ENCODE results near the gene SNAI1. TPM values are rescaled to one million over a fixed set of nuclear protein-coding genes. Genes with fewer than 3 reads are reported as not detected.
"Not testable (repeated sequence)": the region's sequence is repeated elsewhere in the genome, so short reads cannot be mapped to it uniquely, and the experiment has no call there.

Gene SNAI1
- total RNA-seq, 1 donor, result 5.8 TPM

DNA sequence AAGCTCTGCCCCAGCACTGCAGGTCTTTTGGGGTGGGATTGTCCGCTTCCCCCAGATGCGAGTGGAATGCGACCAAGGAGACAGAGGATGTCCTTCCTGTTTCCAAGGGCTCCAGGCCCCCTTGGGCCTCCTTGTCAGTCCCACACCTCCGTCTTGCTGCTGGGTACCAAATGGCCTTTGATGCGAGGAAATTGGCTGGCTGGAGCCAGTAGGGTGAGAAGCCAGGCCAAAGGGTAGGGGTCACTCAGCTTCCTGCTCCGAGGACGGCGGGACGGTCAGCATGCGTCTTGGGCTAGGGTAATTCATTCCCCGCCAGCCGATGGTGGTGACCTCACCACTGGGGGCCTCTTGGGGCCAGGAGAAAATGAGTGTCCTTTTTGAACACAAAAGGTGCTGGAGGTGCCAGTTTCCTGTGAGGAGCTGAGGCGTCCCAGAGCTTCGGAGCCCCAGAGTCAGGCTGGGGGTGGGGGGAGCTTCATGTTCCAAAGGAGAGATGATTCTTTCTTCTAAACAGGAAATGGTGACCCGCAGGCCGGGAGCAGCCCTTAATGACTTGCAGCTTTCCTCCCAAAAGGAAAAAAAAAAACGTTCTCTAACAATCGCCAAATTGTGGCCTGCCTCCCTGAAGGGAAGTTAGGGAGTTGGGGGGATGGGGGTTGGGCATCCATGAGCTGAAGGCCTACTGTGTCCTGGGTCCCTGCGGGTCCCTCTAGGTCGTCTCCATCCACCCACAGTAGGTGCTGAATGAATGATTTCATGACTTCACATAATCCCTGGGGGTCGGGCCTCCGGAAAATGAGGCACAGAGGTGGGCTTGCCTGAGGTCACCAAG, 6.7 kb downstream of the SNAI1 start:
- H3K9me3 ChIP-seq (ENCODE audit: low read depth, low read length), result no peaks in the 10 kb centered on the region
- H3K27me3 ChIP-seq (ENCODE audit: insufficient read depth, low read length), result no peaks in the 10 kb centered on the region
- no peak overlapping the region for H3K4me3 ChIP-seq (ENCODE audit: low read length)
- H3K4me1 ChIP-seq (ENCODE audit: insufficient read depth, low read length), result peaks cover 21% of the 10 kb centered on the region

DNA sequence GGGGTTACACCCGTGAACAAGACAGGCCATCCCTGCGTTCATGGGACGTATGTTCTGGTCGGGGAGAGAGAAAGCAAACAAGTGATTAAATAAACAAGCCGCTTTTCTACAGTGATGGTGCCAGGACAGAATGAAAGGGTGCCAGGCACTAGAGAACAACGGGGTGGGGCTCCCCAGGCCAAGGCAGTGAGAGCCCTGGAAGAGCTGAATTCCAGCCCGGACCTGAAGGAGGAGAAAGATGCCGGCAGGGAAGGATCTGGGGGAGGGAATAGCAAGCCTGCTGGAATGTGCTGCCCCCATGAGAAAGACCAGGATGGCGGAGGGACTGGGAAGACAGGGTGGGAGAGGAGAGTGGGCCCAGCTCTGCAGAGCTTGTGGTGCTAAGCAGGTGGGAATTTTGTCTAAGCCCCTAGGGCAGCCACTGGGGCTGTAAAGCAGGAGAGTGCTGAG, 7.5 kb downstream of the SNAI1 start:
- Histone ChIP-seq H3K9me3 (ENCODE audit: low read depth, low read length) (no peaks in the 10 kb centered on the region), H3K27me3 (ENCODE audit: insufficient read depth, low read length) (no peaks in the 10 kb centered on the region), H3K4me1 (ENCODE audit: insufficient read depth, low read length) (peaks cover 21% of the 10 kb centered on the region), H3K4me3 (ENCODE audit: low read length) (no peak overlapping the region)

DNA sequence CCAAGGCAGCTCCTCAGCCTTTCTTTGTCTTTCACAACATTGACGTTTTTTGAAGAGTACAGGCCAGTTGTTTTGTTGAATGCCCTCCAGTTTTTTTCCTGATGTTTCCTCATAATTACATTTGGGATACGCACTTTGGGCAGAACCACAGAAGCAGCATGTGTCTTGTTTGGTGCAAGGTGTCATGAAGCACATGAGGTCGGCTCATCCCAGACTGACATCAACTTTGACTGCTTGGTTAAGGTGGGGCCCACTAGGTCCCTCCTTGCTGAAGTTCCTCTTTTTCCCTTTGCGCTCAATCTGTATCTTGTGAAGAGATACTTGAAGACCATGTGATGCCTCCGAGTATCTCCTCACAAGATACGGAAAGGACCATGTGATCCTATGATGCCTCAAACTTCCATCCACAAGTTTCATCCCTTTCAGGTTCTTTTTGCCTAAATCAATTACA, 10.5 kb downstream of the SNAI1 start:
- H3K27me3 ChIP-seq (ENCODE audit: insufficient read depth, low read length), result no peaks in the 10 kb centered on the region

DNA sequence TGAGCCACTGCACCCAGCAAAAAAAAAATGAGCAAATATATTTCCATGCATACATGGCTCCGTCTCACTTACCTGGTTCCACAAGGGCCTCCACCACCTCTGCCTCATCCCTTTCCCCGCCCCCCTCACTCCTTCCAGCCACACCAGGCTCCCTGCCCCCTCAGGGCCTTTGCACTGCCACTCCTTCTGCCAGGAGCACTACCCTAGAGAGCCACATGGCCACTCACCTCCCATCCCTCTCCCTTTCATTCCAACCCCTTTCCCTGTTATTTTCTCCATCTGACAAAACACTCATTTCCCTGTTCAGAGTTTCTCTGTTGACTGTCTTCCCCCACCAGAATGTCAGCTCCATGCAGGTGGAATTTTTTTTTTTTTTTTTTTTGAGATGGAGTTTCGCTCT, 12.8 kb downstream of the SNAI1 start:
- peaks cover 26% of the 10 kb centered on the region for H3K4me1 ChIP-seq (ENCODE audit: insufficient read depth, low read length)
- no peak overlapping the region for H3K4me3 ChIP-seq (ENCODE audit: low read length)
- H3K27me3 ChIP-seq (ENCODE audit: insufficient read depth, low read length), result no peaks in the 10 kb centered on the region
- H3K9me3 ChIP-seq (ENCODE audit: low read depth, low read length), result no peaks in the 10 kb centered on the region

More for the DNA sequence above, 10.5 kb downstream of the SNAI1 start:
- Histone ChIP-seq H3K4me1 (ENCODE audit: insufficient read depth, low read length) (peaks cover 21% of the 10 kb centered on the region), H3K9me3 (ENCODE audit: low read depth, low read length) (no peaks in the 10 kb centered on the region), H3K4me3 (ENCODE audit: low read length) (no peak overlapping the region)

DNA sequence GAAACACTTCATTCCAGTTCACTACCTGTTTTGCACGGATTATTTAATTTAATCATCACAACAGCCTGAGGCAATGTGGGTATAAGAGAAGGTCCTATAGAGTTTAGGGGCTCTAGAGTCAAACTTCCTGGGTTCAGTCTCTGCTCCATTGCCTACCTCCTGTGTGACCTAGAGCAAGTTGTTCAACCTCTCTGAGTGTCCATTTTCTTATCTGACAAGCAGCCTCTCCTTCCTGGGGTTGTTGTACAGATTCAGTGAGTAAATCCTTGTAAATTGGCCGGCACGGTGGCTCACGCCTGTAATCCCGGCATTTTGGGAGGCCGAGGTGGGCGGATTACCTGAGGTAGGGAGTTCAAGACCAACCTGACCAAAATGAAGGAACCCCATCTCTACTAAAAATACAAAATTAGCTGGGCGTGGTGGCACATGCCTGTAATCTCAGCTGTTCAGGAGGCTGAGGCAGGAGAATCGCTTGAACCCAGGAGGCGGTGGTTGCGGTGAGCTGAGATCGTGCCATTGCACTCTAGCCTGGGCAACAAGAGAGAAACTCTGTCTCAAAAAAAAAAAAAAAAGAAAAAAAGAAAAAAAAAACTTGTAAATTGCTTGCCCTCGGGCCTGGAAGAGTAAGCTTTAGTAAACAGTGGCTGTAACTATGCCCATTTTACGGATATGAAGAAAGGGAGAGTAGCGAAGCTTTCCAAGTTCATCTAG, 15.9 kb downstream of the SNAI1 start:
- not testable (repeated sequence) for H3K4me3 ChIP-seq (ENCODE audit: low read length); H3K9me3 ChIP-seq (ENCODE audit: low read depth, low read length); H3K27me3 ChIP-seq (ENCODE audit: insufficient read depth, low read length)
- H3K4me1 ChIP-seq (ENCODE audit: insufficient read depth, low read length), result peaks cover 46% of the 10 kb centered on the region

DNA sequence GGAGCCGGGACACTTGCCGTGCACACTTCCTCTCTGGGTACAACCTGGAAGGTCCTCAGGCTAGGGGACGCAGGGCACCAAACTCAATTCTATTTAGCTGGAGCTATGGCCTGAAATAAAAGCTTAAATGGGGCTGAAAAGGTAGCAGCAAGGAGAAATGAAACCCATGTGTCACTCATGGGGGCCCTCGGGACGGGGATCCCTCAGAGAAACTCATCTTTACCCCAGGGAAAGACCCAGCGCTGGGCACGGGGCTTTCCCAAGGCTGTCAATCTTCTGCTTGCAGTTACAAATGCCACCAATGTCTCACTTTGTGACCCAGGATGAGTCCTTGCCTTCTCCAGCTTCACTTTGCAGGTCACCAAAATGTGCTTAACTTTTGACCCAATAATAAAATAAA, 16.5 kb downstream of the SNAI1 start:
- no peaks in the 10 kb centered on the region for H3K27me3 ChIP-seq (ENCODE audit: insufficient read depth, low read length)
- H3K9me3 ChIP-seq (ENCODE audit: low read depth, low read length), result no peaks in the 10 kb centered on the region
- H3K4me1 ChIP-seq (ENCODE audit: insufficient read depth, low read length), result peaks cover 53% of the 10 kb centered on the region
- no peak overlapping the region for H3K4me3 ChIP-seq (ENCODE audit: low read length)

DNA sequence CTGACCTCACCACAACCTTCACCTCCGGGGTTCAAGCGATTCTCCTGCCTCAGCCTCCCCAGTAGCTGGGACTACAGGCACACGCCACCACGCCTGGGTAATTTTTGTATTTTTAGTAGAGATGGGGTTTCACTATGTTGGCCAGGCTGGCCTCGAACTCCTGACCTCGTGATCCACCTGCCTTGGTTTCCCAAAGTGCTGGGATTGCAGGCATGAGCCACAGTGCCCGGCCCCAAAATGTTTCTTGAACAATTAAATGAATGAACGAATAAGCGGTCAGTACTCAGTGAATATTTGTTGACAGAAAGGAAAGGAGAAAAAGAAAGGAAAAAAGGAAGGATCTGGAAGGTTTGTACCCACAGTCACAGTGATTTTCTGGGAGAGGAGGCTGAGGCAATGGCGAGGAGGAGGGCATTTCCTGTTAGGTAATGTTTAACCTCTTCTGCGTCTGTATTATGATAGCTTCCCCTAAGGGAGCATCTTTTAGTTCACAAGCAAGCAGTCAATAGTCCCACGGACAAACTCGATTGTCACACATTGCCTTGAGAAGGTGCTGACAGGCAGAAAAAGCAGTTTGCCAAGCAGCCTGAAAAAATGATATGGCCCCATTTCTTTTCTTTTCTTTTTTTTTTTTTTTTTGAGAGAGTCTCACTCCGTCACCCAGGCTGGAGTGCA, 17.9 kb downstream of the SNAI1 start:
- H3K4me3 ChIP-seq (ENCODE audit: low read length); H3K9me3 ChIP-seq (ENCODE audit: low read depth, low read length); H3K27me3 ChIP-seq (ENCODE audit: insufficient read depth, low read length): not testable (repeated sequence)
- H3K4me1 ChIP-seq (ENCODE audit: insufficient read depth, low read length), result peaks cover 66% of the 10 kb centered on the region

DNA sequence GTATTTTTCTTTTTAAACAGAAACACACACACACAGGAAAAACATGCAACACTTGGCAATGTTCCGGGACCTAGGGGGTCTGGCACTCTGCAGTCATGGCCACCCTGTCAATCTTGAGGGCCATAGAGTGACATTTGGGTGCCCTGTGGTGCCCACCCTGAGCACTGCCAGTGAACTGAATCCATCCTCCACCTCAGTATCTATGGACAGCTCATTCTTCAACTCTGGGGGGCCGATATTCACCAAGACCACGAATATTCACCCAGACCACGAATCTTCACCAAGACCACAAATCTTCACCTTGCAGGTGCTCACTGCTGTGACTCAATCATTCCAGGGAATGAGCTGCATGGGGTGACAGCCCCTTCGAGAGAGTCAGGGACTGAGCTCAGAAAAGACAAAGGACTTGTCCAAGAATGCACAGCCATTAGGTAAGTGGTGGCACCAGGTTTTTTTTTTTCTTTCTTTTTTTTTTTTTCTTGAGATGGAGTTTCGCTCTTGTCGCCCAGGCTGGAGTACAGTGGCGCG, 19.1 kb downstream of the SNAI1 start:
- H3K4me1 ChIP-seq (ENCODE audit: insufficient read depth, low read length), result peaks cover 78% of the 10 kb centered on the region
- H3K4me3 ChIP-seq (ENCODE audit: low read length), result no peak overlapping the region
- no peaks in the 10 kb centered on the region for H3K9me3 ChIP-seq (ENCODE audit: low read depth, low read length)
- H3K27me3 ChIP-seq (ENCODE audit: insufficient read depth, low read length), result no peaks in the 10 kb centered on the region

DNA sequence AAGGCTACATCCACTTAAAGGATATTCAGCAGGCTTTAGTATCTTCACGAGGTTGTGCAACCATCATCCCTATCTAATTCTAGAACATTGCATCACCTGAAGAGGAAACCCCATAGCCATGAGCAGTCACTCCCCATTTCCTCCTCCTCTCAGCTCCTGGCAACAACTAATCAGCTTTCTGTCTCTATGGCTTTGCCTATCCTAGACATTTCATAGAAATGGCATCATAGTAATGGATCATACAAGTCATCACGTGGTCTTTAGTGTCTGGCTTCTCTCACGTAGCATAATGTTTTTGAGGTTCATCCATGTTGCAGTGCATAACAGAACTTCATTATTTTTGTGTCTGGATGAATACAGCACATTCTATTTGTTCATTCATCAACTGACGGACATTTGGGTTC, 20.5 kb downstream of the SNAI1 start:
- H3K4me1 ChIP-seq (ENCODE audit: insufficient read depth, low read length), result peaks cover 79% of the 10 kb centered on the region
- H3K27me3 ChIP-seq (ENCODE audit: insufficient read depth, low read length), result no peaks in the 10 kb centered on the region
- no peak overlapping the region for H3K4me3 ChIP-seq (ENCODE audit: low read length)
- no peaks in the 10 kb centered on the region for H3K9me3 ChIP-seq (ENCODE audit: low read depth, low read length)

DNA sequence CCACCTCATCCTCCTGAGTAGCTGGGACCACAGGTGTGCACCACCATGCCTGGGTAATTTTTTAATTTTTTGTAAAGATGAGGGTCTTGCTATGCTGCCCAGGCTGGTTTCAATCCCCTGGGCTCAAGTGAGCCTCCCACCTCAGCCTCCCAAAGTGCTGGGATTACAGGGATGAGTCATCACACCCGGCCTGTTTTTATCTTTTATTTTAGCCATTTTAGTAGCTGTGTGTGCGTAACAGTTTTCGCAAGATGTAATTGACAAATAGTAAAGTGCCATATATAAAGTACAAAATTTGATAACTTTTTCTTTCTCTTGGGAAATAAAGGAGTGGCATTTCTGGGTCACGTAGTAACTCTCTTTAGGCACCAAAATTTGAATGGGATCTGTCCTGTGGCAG, 21.4 kb downstream of the SNAI1 start:
- H3K4me3 ChIP-seq (ENCODE audit: low read length), result no peak overlapping the region
- H3K9me3 ChIP-seq (ENCODE audit: low read depth, low read length), result no peaks in the 10 kb centered on the region
- no peaks in the 10 kb centered on the region for H3K27me3 ChIP-seq (ENCODE audit: insufficient read depth, low read length)
- peaks cover 74% of the 10 kb centered on the region for H3K4me1 ChIP-seq (ENCODE audit: insufficient read depth, low read length)

DNA sequence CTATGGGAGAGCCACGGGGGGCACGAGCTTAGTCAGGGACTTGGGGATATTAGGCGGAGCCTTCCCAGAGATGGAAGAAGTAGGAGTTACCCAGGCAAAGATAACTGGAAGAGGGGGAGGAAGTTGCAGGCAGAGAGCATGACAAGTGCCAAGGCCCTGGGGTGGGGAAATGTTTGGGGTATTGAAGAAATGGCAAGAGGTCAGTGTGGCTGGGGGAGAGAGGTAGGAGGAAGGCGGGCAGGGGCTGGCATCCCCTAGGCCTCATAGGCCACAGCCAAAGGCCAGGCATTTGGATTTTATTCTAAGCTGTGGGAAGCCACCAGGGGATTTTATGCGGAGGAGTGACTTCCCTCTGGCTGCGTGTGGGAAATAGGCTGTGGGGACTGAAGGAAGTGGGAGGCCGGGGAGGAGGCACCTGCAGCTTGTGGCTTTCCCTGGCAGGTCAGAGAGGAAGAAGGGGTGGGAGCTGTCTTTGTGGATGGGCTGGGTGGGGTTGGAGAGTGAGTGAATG, 22.7 kb downstream of the SNAI1 start:
- no peaks in the 10 kb centered on the region for H3K9me3 ChIP-seq (ENCODE audit: low read depth, low read length)
- no peaks in the 10 kb centered on the region for H3K27me3 ChIP-seq (ENCODE audit: insufficient read depth, low read length)
- H3K4me3 ChIP-seq (ENCODE audit: low read length), result no peak overlapping the region
- H3K4me1 ChIP-seq (ENCODE audit: insufficient read depth, low read length), result peaks cover 61% of the 10 kb centered on the region

DNA sequence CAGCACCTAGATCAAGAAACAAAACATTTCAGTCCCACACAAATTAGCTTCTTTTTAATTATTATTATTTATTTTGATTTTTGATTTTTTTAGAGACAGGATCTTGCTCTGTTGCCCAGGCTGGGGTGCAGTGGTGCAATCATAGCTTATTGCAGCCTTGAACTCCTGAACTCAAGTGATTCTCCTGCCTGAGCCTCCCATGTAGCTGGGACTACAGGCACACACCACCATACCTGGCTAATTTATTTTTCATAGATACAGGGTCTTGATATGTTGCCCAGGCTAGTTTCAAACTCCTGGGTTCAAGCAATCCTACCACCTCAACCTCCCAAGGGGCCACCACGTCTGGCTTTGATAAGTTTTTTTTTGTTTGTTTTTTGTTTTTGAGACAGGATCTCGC, 24.6 kb downstream of the SNAI1 start:
- no peaks in the 10 kb centered on the region for H3K27me3 ChIP-seq (ENCODE audit: insufficient read depth, low read length)
- peaks cover 49% of the 10 kb centered on the region for H3K4me1 ChIP-seq (ENCODE audit: insufficient read depth, low read length)
- no peak overlapping the region for H3K4me3 ChIP-seq (ENCODE audit: low read length)
- H3K9me3 ChIP-seq (ENCODE audit: low read depth, low read length), result no peaks in the 10 kb centered on the region

DNA sequence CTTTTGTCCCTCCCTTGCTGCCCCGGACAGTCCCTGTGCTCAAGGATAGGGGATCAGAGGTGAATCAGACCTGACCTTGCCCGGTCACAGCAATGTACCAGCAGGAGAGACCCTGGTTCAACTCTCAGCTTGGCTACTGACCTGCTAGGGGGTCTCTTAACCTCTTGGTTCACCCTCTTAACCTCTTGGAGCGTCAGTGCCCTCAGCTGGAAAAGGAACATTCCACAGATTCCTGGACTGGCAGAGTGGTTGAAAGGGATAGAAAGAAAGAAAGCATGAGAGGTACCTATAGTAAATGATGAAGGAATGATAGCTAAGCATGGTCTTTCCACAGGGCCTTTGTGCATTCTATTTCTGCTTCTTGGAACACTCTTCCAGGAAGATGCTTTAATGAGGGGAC, 25.2 kb downstream of the SNAI1 start:
- H3K4me1 ChIP-seq (ENCODE audit: insufficient read depth, low read length), result peaks cover 51% of the 10 kb centered on the region
- H3K27me3 ChIP-seq (ENCODE audit: insufficient read depth, low read length), result no peaks in the 10 kb centered on the region
- no peak overlapping the region for H3K4me3 ChIP-seq (ENCODE audit: low read length)
- H3K9me3 ChIP-seq (ENCODE audit: low read depth, low read length), result no peaks in the 10 kb centered on the region

DNA sequence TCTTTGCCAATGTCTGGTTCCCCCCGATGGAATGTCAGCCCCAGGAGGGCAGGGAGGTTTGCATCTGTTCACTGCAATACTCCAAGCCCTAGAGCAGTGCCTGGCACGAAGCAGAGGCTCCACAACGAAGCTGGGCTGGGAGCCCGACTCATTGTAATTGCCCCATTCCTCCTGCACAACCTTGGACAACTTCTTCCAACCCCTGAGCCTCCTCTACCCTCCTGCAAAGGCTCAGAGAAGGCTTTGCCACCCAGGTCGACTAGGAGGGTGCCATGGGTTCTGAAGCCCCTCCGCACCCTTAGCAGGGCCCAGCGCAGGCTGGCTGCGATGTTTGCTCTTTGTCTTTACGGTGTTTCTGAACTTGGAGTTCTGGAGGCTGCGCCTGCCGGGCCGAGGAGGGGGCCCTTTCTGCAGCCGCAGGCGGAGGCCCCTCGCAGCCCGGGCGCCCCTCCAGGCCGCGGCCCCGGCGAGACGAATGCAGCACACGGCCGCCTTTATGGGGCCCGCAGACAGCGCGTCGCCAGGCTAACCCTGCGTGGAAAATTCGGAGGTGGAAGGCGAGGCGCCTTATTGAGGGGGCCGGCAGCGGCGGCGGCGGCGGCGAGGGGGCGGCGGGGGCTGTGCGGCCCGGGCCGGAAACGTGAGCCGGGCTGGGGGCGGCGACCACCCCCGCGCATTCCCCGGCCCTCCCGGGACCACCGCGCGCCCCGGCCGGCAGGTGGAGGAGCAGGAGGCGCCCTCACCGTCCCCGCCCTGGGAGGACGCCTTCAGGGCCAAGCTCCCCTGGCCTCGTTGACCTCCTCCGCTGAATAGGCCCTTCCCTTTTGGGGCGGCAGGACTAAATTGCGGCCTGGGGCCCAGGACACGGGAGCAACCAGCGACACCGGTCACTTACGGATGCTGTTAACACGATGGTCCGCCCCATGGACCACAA, 27.0 kb downstream of the SNAI1 start:
- Histone ChIP-seq H3K4me3 (ENCODE audit: low read length) (no peak overlapping the region), H3K27me3 (ENCODE audit: insufficient read depth, low read length) (no peaks in the 10 kb centered on the region), H3K9me3 (ENCODE audit: low read depth, low read length) (no peaks in the 10 kb centered on the region), H3K4me1 (ENCODE audit: insufficient read depth, low read length) (peaks cover 41% of the 10 kb centered on the region)

All from mononuclear cell (primary cell).